C4-2B (cell line): ENCODE measurements around the gene ARHGEF18.

ENCODE experiments used
- CTCF ChIP-seq: fragments of 450-650 bp; conservative IDR thresholded peaks from 2 replicates; pipeline ENCODE4 v1.5.1; 2017; ENCODE audit warnings: mild to moderate bottlenecking
- ZFX ChIP-seq: fragments of 450-650 bp; IDR thresholded peaks from 2 replicates; pipeline ENCODE4 v1.6.1; 2017

DNA sequence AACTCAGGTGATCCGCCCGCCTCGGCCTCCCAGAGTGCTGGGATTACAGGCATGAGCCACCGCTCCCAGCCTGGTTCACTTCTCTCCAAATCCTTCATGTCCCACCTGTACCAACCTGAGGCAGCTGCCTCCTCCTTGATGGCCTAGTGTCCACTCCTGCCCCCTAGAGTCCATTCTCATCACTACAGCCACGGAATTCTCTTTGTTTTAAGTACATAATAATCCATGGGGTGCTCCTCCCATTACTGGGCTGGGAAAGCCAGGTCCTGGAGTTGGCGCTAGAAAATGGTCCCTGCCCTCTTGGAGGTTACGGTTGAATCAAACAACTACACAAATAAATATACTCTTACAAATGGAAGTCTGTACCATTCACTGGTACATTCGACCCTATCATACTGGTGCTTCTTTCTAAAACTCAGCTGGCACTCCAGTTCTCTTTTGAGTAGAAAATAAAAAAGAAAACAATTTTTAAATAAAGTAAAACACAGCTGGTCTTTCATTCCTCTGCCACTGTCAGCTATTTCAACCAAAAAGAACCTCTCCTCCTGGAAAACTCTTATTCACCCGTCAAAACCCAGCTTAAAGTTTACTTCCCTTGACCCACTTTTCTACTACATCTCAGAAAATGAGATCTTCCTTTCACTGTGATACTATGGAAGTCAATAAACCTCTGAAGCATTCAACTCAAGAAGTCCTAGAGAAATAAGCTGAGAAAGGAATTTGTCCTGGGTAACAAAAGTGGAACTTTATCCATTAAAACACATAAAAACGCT lies 22.4 kb upstream of the ARHGEF18 start:
- TF ChIP-seq CTCF, result peak; percentile 83
- no peak for TF ChIP-seq ZFX
